ENCODE measurements around the gene GRIK4. TPM values are rescaled to one million over a fixed set of nuclear protein-coding genes. Genes with fewer than 3 reads are reported as not detected.
"Not testable (repeated sequence)": the region's sequence is repeated elsewhere in the genome, so short reads cannot be mapped to it uniquely, and the experiment has no call there.

Gene GRIK4
- total RNA-seq, 1 donor from 2014 or later, result not detected

- H3K27me3 Mint-ChIP-seq, result peaks cover 31% of the 10 kb centered on the region
- no peak for TF ChIP-seq CTCF (IDR thresholded peaks at IDR 0.05; ENCODE audit: unreplicated experiment)
- no peak for DNase-seq (ENCODE audit: low spot score, unreplicated experiment)
- H3K4me3 Mint-ChIP-seq (ENCODE audit: low read depth), result no peak overlapping the region
- no peak overlapping the region for H3K27ac Mint-ChIP-seq
- H3K9me3 Mint-ChIP-seq (ENCODE audit: low read depth), result no peaks in the 10 kb centered on the region
- H3K4me1 Mint-ChIP-seq (ENCODE audit: low read depth), result peaks cover 7% of the 10 kb centered on the region
- H3K36me3 Mint-ChIP-seq (ENCODE audit: insufficient read depth), result no peaks in the 10 kb centered on the region
These were observed 268.7 kb downstream of the GRIK4 start for GRCh38 chr11:120780239-120780638.

GRCh38 chr11:120781486-120782120 lies 270.1 kb downstream of the GRIK4 start:
- DNase-seq (ENCODE audit: low spot score, unreplicated experiment), result no peak
- H3K4me1 Mint-ChIP-seq (ENCODE audit: low read depth), result peaks cover 7% of the 10 kb centered on the region
- no peak for TF ChIP-seq CTCF (IDR thresholded peaks at IDR 0.05; ENCODE audit: unreplicated experiment)
- no peak overlapping the region for H3K27ac Mint-ChIP-seq
- peaks cover 45% of the 10 kb centered on the region for H3K27me3 Mint-ChIP-seq
- no peaks in the 10 kb centered on the region for H3K9me3 Mint-ChIP-seq (ENCODE audit: low read depth)
- H3K36me3 Mint-ChIP-seq (ENCODE audit: insufficient read depth), result no peaks in the 10 kb centered on the region
- no peak overlapping the region for H3K4me3 Mint-ChIP-seq (ENCODE audit: low read depth)

GRCh38 chr11:120784566-120785251 lies 273.2 kb downstream of the GRIK4 start:
- H3K4me1 Mint-ChIP-seq (ENCODE audit: low read depth), result no peaks in the 10 kb centered on the region
- H3K27ac Mint-ChIP-seq, result no peak overlapping the region
- TF ChIP-seq CTCF (IDR thresholded peaks at IDR 0.05; ENCODE audit: unreplicated experiment), result no peak
- no peaks in the 10 kb centered on the region for H3K36me3 Mint-ChIP-seq (ENCODE audit: insufficient read depth)
- H3K27me3 Mint-ChIP-seq, result peaks cover 42% of the 10 kb centered on the region
- no peak overlapping the region for H3K4me3 Mint-ChIP-seq (ENCODE audit: low read depth)
- H3K9me3 Mint-ChIP-seq (ENCODE audit: low read depth), result no peaks in the 10 kb centered on the region
- DNase-seq (ENCODE audit: low spot score, unreplicated experiment), result no peak

GRCh38 chr11:120785576-120785975 lies 274.0 kb downstream of the GRIK4 start:
- DNase-seq (ENCODE audit: low spot score, unreplicated experiment), result no peak
- no peaks in the 10 kb centered on the region for H3K36me3 Mint-ChIP-seq (ENCODE audit: insufficient read depth)
- peaks cover 37% of the 10 kb centered on the region for H3K27me3 Mint-ChIP-seq
- TF ChIP-seq CTCF (IDR thresholded peaks at IDR 0.05; ENCODE audit: unreplicated experiment), result no peak
- H3K9me3 Mint-ChIP-seq (ENCODE audit: low read depth), result no peaks in the 10 kb centered on the region
- H3K4me3 Mint-ChIP-seq (ENCODE audit: low read depth), result no peak overlapping the region
- no peaks in the 10 kb centered on the region for H3K4me1 Mint-ChIP-seq (ENCODE audit: low read depth)
- no peak overlapping the region for H3K27ac Mint-ChIP-seq

- no peak for DNase-seq (ENCODE audit: low spot score, unreplicated experiment)
- TF ChIP-seq CTCF (IDR thresholded peaks at IDR 0.05; ENCODE audit: unreplicated experiment), result no peak
These were observed 274.7 kb downstream of the GRIK4 start for GRCh38 chr11:120786206-120786735.

GRCh38 chr11:120787224-120787623 lies 275.7 kb downstream of the GRIK4 start:
- not testable (repeated sequence) for H3K4me3 Mint-ChIP-seq (ENCODE audit: low read depth); H3K4me1 Mint-ChIP-seq (ENCODE audit: low read depth); H3K27ac Mint-ChIP-seq; H3K9me3 Mint-ChIP-seq (ENCODE audit: low read depth); H3K36me3 Mint-ChIP-seq (ENCODE audit: insufficient read depth); DNase-seq (ENCODE audit: low spot score, unreplicated experiment)
- peaks cover 34% of the 10 kb centered on the region for H3K27me3 Mint-ChIP-seq

More at GRCh38 chr11:120786206-120786735, 274.7 kb downstream of the GRIK4 start:
- Mint-ChIP-seq H3K27me3 (peaks cover 37% of the 10 kb centered on the region), H3K36me3 (ENCODE audit: insufficient read depth) (no peaks in the 10 kb centered on the region), H3K4me3 (ENCODE audit: low read depth) (no peak overlapping the region), H3K9me3 (ENCODE audit: low read depth) (no peaks in the 10 kb centered on the region), H3K4me1 (ENCODE audit: low read depth) (no peaks in the 10 kb centered on the region), H3K27ac (no peak overlapping the region)
